ENCODE data around the gene EZH1.

DNA sequence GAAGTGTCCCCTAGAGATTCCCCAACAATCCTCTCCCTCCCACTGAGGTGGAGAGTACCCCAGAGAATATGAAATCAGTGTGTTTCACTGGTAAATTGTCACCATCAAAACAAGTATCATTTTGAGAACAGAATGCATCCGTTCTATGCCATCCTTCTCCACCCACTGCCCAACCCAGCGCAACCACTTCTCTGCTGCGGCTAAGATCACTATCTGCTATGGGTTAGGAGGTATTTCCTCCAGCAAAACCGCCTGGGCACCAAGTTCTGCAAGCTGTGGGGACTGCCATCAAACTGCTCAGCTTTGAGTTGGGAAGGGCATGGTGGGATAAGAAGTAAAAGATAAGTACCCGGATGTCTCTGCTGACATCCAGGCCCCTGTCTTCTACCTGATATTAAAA lies 38.1 kb downstream of the EZH1 start:
- TF ChIP-seq, protein P1, sequence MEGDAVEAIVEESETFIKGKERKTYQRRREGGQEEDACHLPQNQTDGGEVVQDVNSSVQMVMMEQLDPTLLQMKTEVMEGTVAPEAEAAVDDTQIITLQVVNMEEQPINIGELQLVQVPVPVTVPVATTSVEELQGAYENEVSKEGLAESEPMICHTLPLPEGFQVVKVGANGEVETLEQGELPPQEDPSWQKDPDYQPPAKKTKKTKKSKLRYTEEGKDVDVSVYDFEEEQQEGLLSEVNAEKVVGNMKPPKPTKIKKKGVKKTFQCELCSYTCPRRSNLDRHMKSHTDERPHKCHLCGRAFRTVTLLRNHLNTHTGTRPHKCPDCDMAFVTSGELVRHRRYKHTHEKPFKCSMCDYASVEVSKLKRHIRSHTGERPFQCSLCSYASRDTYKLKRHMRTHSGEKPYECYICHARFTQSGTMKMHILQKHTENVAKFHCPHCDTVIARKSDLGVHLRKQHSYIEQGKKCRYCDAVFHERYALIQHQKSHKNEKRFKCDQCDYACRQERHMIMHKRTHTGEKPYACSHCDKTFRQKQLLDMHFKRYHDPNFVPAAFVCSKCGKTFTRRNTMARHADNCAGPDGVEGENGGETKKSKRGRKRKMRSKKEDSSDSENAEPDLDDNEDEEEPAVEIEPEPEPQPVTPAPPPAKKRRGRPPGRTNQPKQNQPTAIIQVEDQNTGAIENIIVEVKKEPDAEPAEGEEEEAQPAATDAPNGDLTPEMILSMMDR (IDR thresholded peaks at IDR 0.05) = no peak
- no peak for TF ChIP-seq POLR2A (IDR thresholded peaks at IDR 0.05)
